Astrocyte of the spinal cord (primary cell): Measurements from ENCODE around the gene POLR1H.
A peak's percentile ranks its signal among the peaks of the same experiment; 100 is the strongest.
"Not testable (repeated sequence)": the region's sequence is repeated elsewhere in the genome, so short reads cannot be mapped to it uniquely, and the experiment has no call there.

Experiments
- DNase-seq: peaks from one replicate; pipeline ENCODE4 v3.0.0; 2011; ENCODE audit warnings: low read depth, low spot score
- H3K4me3 ChIP-seq: 2 replicates; pipeline ENCODE4 v1.5.1; 2011; ENCODE audit warnings: low read depth, mild to moderate bottlenecking, low read length, moderate library complexity
- CTCF ChIP-seq: IDR thresholded peaks from 2 replicates; pipeline ENCODE4 v1.5.1; 2012; ENCODE audit warnings: low read depth, mild to moderate bottlenecking, low read length, inconsistent platforms
- in situ Hi-C: cut with HindIII; loops from 2 replicates; pipeline ENCODE4 v1.10.0; 2017; ENCODE audit warnings: low sequenced_read_pairs

POLR1H gene

DNA sequence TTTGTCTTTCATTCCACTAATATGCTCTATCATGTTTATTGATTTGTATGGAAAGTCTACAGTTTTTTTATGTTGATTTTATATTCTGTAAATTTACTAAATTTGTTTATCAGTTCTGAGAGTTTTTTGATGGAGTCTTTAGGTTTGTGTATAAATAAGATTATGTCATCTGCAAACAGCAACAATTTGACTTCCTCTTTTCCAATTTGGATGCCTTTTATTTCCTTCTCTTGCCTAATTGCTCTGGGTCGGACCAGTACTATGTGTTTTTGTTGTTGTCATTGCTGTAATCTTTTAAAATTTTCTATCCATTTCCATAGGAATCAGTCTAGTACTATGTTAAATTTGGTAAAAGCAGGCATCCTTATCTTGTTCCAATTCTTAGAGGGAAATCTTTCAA lies 31.5 kb upstream of the POLR1H start:
- no peak overlapping the region for H3K4me3 ChIP-seq
- in situ Hi-C loops: no loop called here
- no peak for DNase-seq
- no peak for TF ChIP-seq CTCF

DNA sequence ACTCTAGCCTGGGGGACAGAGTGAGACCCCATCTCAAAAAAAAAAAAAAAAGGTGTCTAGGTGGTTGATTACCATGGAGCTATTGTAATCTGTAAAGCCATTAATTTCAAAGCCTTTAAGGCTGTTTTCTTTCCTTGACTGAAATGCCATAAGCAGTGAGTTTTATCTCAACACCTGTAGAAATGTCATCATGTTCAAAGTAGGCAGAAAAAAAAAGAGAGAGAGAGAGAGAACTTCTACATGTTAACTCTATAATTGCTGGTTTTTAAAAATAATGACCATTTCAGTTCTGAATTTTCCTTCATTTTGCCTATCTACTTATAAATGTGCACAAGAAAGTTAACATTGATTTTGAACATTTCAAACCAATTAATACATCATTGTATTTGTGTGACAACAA lies 29.7 kb upstream of the POLR1H start:
- TF ChIP-seq CTCF: no peak
- H3K4me3 ChIP-seq: no peak overlapping the region
- in situ Hi-C loops: no loop called here
- DNase-seq: no peak

- in situ Hi-C loops, DNase-seq, H3K4me3 ChIP-seq: not testable (repeated sequence)
Observed at GRCh38 chr6:30033440-30033839, 27.6 kb upstream of the POLR1H start.

GRCh38 chr6:30035784-30036183 lies 25.3 kb upstream of the POLR1H start:
- no peak overlapping the region for H3K4me3 ChIP-seq
- DNase-seq: no peak
- in situ Hi-C loops: no loop called here
- TF ChIP-seq CTCF: no peak

- in situ Hi-C loops: no loop called here
- DNase-seq: peak; percentile 6
- no peak overlapping the region for H3K4me3 ChIP-seq
- TF ChIP-seq CTCF: peak; percentile 58
Observed at GRCh38 chr6:30037182-30037788, 23.8 kb upstream of the POLR1H start.

DNA sequence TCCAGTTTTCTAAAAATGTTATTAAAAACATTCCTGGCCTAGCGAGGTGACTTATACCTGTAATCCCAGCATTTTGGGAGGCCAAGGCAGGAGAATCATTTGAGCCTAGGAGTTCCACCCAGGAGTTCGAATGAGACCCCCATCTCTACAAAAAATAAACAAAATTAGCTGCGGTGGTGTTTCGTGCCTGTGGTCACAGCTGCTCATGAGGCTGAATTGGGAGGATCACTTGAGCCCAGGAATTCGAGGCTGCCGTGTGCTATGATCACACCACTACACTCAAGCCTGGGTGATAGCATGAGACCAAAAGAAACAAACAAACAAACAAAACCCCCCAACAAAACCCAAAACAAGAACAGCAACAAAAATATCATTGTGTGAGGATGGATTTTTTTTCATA lies 19.8 kb upstream of the POLR1H start:
- no peak for DNase-seq
- TF ChIP-seq CTCF: no peak
- in situ Hi-C loops: no loop called here
- no peak overlapping the region for H3K4me3 ChIP-seq

DNA sequence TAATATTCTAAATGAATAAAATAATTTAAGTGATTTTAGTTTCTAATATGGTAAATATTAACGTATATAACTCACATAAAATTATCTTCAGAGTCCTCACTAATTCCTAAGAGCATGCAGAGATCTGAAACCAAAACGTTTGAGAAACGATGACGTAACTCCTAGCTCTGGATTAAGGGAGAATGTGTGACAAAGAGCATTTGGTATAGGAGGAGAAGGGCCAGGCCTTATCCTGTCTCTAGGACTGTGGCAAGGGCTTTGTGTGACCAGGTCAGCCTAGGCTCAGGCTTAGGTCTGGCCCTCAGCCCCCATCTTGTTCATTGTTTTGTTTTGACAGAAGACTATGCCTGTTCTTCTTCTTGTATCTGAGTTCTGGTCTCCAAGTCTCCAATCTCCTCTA lies 19.2 kb upstream of the POLR1H start:
- no peak overlapping the region for H3K4me3 ChIP-seq
- in situ Hi-C loops: no loop called here
- DNase-seq: no peak
- TF ChIP-seq CTCF: no peak
